Activated B cell treated with CpG ODN at 0.5 μM for 24 hours (primary cell): ENCODE results near the gene GALNT17. TPM values are rescaled to one million over a fixed set of nuclear protein-coding genes. Genes with fewer than 3 reads are reported as not detected.

Experiments
- ATAC-seq: fragments of 200-7000 bp; cut with Tn5 transposase; one replicate; pipeline ENCODE4 v1.10.0; 2021; ENCODE audit warnings: low read depth, mild to moderate bottlenecking, moderate library complexity
- CTCF ChIA-PET: fragments of 350-600 bp; sonication (Branson Sonifier 250); formaldehyde crosslinking; loops from one replicate; lab custom pipeline; 2021; ENCODE audit warnings: antibody characterized with exemption; lab: Charles Lee
- POLR2A ChIA-PET: fragments of 350-600 bp; sonication (Branson Sonifier 250); formaldehyde crosslinking; loops from one replicate; lab custom pipeline; 2021; ENCODE audit warnings: antibody characterized with exemption; lab: Charles Lee
- DNase-seq: peaks from one replicate; pipeline ENCODE4 v3.0.0; 2022
- H3K27ac Mint-ChIP-seq: one replicate; pipeline ENCODE4 v1.8.0; 2020; ENCODE audit warnings: mixed read lengths
- H3K27me3 Mint-ChIP-seq: one replicate; pipeline ENCODE4 v1.8.0; 2021; ENCODE audit warnings: mixed read lengths
- H3K36me3 Mint-ChIP-seq: one replicate; pipeline ENCODE4 v1.8.0; 2021; ENCODE audit warnings: low read depth, mixed read lengths
- H3K4me1 Mint-ChIP-seq: one replicate; pipeline ENCODE4 v1.8.0; 2021; ENCODE audit warnings: mixed read lengths
- H3K4me3 Mint-ChIP-seq: one replicate; pipeline ENCODE4 v1.8.0; 2020; ENCODE audit warnings: mild to moderate bottlenecking, mixed read lengths
- H3K9me3 Mint-ChIP-seq: one replicate; pipeline ENCODE4 v1.8.0; 2020; ENCODE audit warnings: mixed read lengths
- CTCF ChIP-seq: fragments of 200-600 bp; IDR thresholded peaks from one replicate; pipeline ENCODE4 v1.8.0; 2022; ENCODE audit warnings: antibody characterized with exemption, mild to moderate bottlenecking
- intact Hi-C: fragments of 100-400 bp; cut with micrococcal nuclease; formaldehyde crosslinking; loops from one replicate; pipeline ENCODE4 v1.15.1; 2024
- total RNA-seq: library from RNA; stranded (reverse); gene quantifications from 2 replicates; pipeline ENCODE4 v1.2.3, GENCODE V29; 2022

GALNT17 gene
- total RNA-seq, 1 donor from 2014 or later: not detected

- Mint-ChIP-seq H3K4me1 (no peaks in the 10 kb centered on the region), H3K27ac (no peak overlapping the region), H3K9me3 (peaks cover 9% of the 10 kb centered on the region), H3K27me3 (no peaks in the 10 kb centered on the region), H3K4me3 (no peak overlapping the region), H3K36me3 (no peaks in the 10 kb centered on the region)
- ATAC-seq: no peak
- TF ChIP-seq CTCF: no peak
- intact Hi-C loops: no loop called here
- DNase-seq: no peak
- CTCF ChIA-PET: no interaction called here
- POLR2A ChIA-PET: no interaction called here
These were observed 366.4 kb downstream of the GALNT17 start for GRCh38 chr7:71498381-71498780.

GRCh38 chr7:71504697-71505441 is 372.9 kb downstream of the GALNT17 start:
- H3K27me3 Mint-ChIP-seq: no peaks in the 10 kb centered on the region
- TF ChIP-seq CTCF: no peak
- ATAC-seq (no peak), DNase-seq (no peak)
- peaks cover 13% of the 10 kb centered on the region for H3K9me3 Mint-ChIP-seq
- POLR2A ChIA-PET: no interaction called here
- H3K27ac Mint-ChIP-seq: no peak overlapping the region
- no peaks in the 10 kb centered on the region for H3K36me3 Mint-ChIP-seq
- no peak overlapping the region for H3K4me3 Mint-ChIP-seq
- H3K4me1 Mint-ChIP-seq: no peaks in the 10 kb centered on the region
- CTCF ChIA-PET: no interaction called here
- intact Hi-C loops: no loop called here

GRCh38 chr7:71506822-71507221 is 374.9 kb downstream of the GALNT17 start:
- POLR2A ChIA-PET: no interaction called here
- Mint-ChIP-seq H3K27ac (no peak overlapping the region), H3K4me1 (no peaks in the 10 kb centered on the region), H3K9me3 (peaks cover 9% of the 10 kb centered on the region), H3K27me3 (no peaks in the 10 kb centered on the region), H3K4me3 (no peak overlapping the region), H3K36me3 (no peaks in the 10 kb centered on the region)
- DNase-seq (no peak), ATAC-seq (no peak)
- CTCF ChIA-PET: no interaction called here
- TF ChIP-seq CTCF: no peak
- intact Hi-C loops: no loop called here

GRCh38 chr7:71507680-71508602 is 376.0 kb downstream of the GALNT17 start:
- Mint-ChIP-seq H3K27me3 (no peaks in the 10 kb centered on the region), H3K27ac (no peak overlapping the region), H3K4me1 (no peaks in the 10 kb centered on the region), H3K9me3 (peaks cover 6% of the 10 kb centered on the region), H3K36me3 (no peaks in the 10 kb centered on the region), H3K4me3 (no peak overlapping the region)
- TF ChIP-seq CTCF: no peak
- intact Hi-C loops: no loop called here
- CTCF ChIA-PET: no interaction called here
- DNase-seq (no peak), ATAC-seq (no peak)
- POLR2A ChIA-PET: no interaction called here

- Mint-ChIP-seq H3K27me3 (no peaks in the 10 kb centered on the region), H3K4me1 (no peaks in the 10 kb centered on the region)
These were observed 377.4 kb downstream of the GALNT17 start for GRCh38 chr7:71509381-71509780.

More at GRCh38 chr7:71509381-71509780, 377.4 kb downstream of the GALNT17 start:
- Mint-ChIP-seq H3K27ac (no peak overlapping the region), H3K4me3 (no peak overlapping the region), H3K36me3 (no peaks in the 10 kb centered on the region), H3K9me3 (peaks cover 8% of the 10 kb centered on the region)
- TF ChIP-seq CTCF: no peak
- DNase-seq (no peak), ATAC-seq (no peak)
- ChIA-PET CTCF (no interaction called here), POLR2A (no interaction called here)
- intact Hi-C loops: no loop called here
